OCI-LY1 (cell line): ENCODE results near the gene UNC93B1.

Experiments
- CTCF ChIP-seq: fragments of 200-600 bp; sonication (generic), shearing (Covaris generic); IDR thresholded peaks from 2 replicates; pipeline ENCODE4 v1.5.1; 2017; ENCODE audit warnings: mild to moderate bottlenecking, antibody characterized with exemption, low read length, moderate library complexity, mixed read lengths
- EZH2 ChIP-seq: fragments of 200-600 bp; sonication (generic), shearing (Covaris generic); IDR thresholded peaks from 2 replicates; pipeline ENCODE4 v1.8.0; 2017; ENCODE audit warnings: borderline replicate concordance, mixed run types, mild to moderate bottlenecking, antibody characterized with exemption, low read length, moderate library complexity, mixed read lengths

- TF ChIP-seq CTCF: no peak
- no peak for TF ChIP-seq EZH2
These were observed 45.8 kb upstream of the UNC93B1 start for GRCh38 chr11:68049509-68050370.
